K562 (cell line): ENCODE results near the gene MIEN1. TPM values are rescaled to one million over a fixed set of nuclear protein-coding genes. Genes with fewer than 3 reads are reported as not detected.

Source experiments
- ASH1L ChIP-seq: fragments of 450-650 bp; IDR thresholded peaks from 2 replicates; pipeline ENCODE4 v1.6.1; 2018; ENCODE audit warnings: borderline replicate concordance, mild to moderate bottlenecking, low read depth; ENCODE audit not compliant: partially characterized antibody
- DDX20 ChIP-seq: fragments of 450-650 bp; IDR thresholded peaks from 2 replicates; pipeline ENCODE4 v1.6.1; 2016; ENCODE audit warnings: missing genetic modification characterization, low read depth, mild to moderate bottlenecking, missing compliant biosample characterization, moderate library complexity
- FOXK2 ChIP-seq, 2 experiments: fragments of 450-650 bp; IDR thresholded peaks in 1 of 2; conservative IDR thresholded peaks in 1 of 2; 2 replicates each; pipeline ENCODE4 v1.6.1; 2016; ENCODE audit warnings: low read depth in 2 of 2, mild to moderate bottlenecking in 1 of 2
- KLF16 ChIP-seq: IDR thresholded peaks from 2 replicates; pipeline ENCODE4 v1.6.1; 2016; ENCODE audit warnings: antibody characterized with exemption
- MTA2 ChIP-seq: fragments of 450-650 bp; IDR thresholded peaks from 2 replicates; pipeline ENCODE4 v1.6.1; 2016; ENCODE audit warnings: low read depth
- NCOR1 ChIP-seq: fragments of 450-650 bp; IDR thresholded peaks from 2 replicates; pipeline ENCODE4 v1.6.1; 2016; ENCODE audit warnings: mild to moderate bottlenecking, moderate library complexity
- PCBP1 ChIP-seq: fragments of 200-400 bp; formaldehyde crosslinking; IDR thresholded peaks from 2 replicates; pipeline ENCODE4 v1.6.1; 2018; ENCODE audit warnings: mild to moderate bottlenecking, low read depth, low read length; ENCODE audit not compliant: poor library complexity, severe bottlenecking
- PCBP2 ChIP-seq: fragments of 200-400 bp; formaldehyde crosslinking; IDR thresholded peaks from 2 replicates; pipeline ENCODE4 v1.6.1; 2018; ENCODE audit warnings: low read length, low read depth, mild to moderate bottlenecking, moderate library complexity; ENCODE audit not compliant: poor library complexity, severe bottlenecking
- PKNOX1 ChIP-seq: fragments of 450-650 bp; IDR thresholded peaks from 2 replicates; pipeline ENCODE4 v1.6.1; 2016
- POLR2AphosphoS5 ChIP-seq: IDR thresholded peaks from 2 replicates; pipeline ENCODE4 v1.6.1; 2011; ENCODE audit warnings: mild to moderate bottlenecking, low read depth, low read length, moderate library complexity; ENCODE audit not compliant: control insufficient read depth, insufficient read depth
- PREB ChIP-seq: sonication (generic); formaldehyde crosslinking; IDR thresholded peaks from 2 replicates; pipeline ENCODE4 v1.8.1; 2023; ENCODE audit warnings: mild to moderate bottlenecking, missing genetic modification reagents
- PURB ChIP-seq: sonication (generic); formaldehyde crosslinking; IDR thresholded peaks from 2 replicates; pipeline ENCODE4 v1.9.0; 2021; ENCODE audit warnings: low read depth, mild to moderate bottlenecking, missing genetic modification reagents
- RBFOX2 ChIP-seq: fragments of 200-400 bp; formaldehyde crosslinking; IDR thresholded peaks from 2 replicates; pipeline ENCODE4 v1.6.1; 2017; ENCODE audit warnings: low read depth, mild to moderate bottlenecking, low read length, moderate library complexity
- ZBTB34 ChIP-seq: fragments of 250-450 bp; sonication (Bioruptor Pico); IDR thresholded peaks from 2 replicates; pipeline ENCODE4 v1.8.0; 2021; ENCODE audit warnings: mild to moderate bottlenecking, moderate library complexity
- ZNF354B ChIP-seq: fragments of 250-450 bp; sonication (Bioruptor Pico); IDR thresholded peaks from 2 replicates; pipeline ENCODE4 v1.4.0; 2020
- ZNF699 ChIP-seq: fragments of 250-450 bp; sonication (Bioruptor Pico); IDR thresholded peaks from 2 replicates; pipeline ENCODE4 v1.8.0; 2021; ENCODE audit warnings: mild to moderate bottlenecking, moderate library complexity; ENCODE audit not compliant: insufficient replicate concordance
- polyA plus RNA-seq, 8 experiments: library from polyadenylated mRNA; depleted of rRNA in 4 of 8; stranded (reverse) in 5 of 8; unstranded in 3 of 8; fragments of >200 nt; fragmentation: Nextera tagmentation in 2 of 8; fragmentation: Illumina TruSeq in 1 of 8; extraction: Ambion mirVana in 2 of 8; extraction: Trizol in 1 of 8; gene quantifications; 2 replicates each; pipeline versions ENCODE4 v1.2.1 to v1.2.3, GENCODE V29; 2011 to 2014; ENCODE audit warnings: inconsistent platforms in 1 of 8, missing spikeins in 1 of 8
- total RNA-seq, 7 experiments: library from RNA; depleted of rRNA in 6 of 7; stranded (reverse); fragments of >200 nt in 6 of 7; fragmentation: Illumina TruSeq in 2 of 7; extraction: Trizol in 2 of 7; gene quantifications; 2 replicates each; pipeline versions ENCODE4 v1.2.1 to v1.2.3, GENCODE V29; 2011 to 2021; ENCODE audit warnings: low replicate concordance in 1 of 7
- TF ChIP-seq, protein P1 (sequence below): fragments of 250-450 bp; sonication (Bioruptor Pico); IDR thresholded peaks from 2 replicates; pipeline ENCODE4 v1.4.0; 2020; ENCODE audit warnings: mild to moderate bottlenecking
- TF ChIP-seq, protein P2 (sequence below): sonication (generic); formaldehyde crosslinking; IDR thresholded peaks from 2 replicates; pipeline ENCODE4 v1.8.0; 2022; ENCODE audit warnings: mild to moderate bottlenecking, low read depth, missing genetic modification reagents
- TF ChIP-seq, protein P3 (sequence below): fragments of 250-450 bp; sonication (Bioruptor Pico); IDR thresholded peaks from 2 replicates; pipeline ENCODE4 v1.8.0; 2022; ENCODE audit warnings: moderate library complexity, mild to moderate bottlenecking, inconsistent platforms

MIEN1 gene
- total and polyA plus RNA-seq, 9 of the 15 experiments (the other 6 are each of a cell fraction or from before 2014, with no cell fraction given) = 61.3 to 142 (median 78.9) TPM

DNA sequence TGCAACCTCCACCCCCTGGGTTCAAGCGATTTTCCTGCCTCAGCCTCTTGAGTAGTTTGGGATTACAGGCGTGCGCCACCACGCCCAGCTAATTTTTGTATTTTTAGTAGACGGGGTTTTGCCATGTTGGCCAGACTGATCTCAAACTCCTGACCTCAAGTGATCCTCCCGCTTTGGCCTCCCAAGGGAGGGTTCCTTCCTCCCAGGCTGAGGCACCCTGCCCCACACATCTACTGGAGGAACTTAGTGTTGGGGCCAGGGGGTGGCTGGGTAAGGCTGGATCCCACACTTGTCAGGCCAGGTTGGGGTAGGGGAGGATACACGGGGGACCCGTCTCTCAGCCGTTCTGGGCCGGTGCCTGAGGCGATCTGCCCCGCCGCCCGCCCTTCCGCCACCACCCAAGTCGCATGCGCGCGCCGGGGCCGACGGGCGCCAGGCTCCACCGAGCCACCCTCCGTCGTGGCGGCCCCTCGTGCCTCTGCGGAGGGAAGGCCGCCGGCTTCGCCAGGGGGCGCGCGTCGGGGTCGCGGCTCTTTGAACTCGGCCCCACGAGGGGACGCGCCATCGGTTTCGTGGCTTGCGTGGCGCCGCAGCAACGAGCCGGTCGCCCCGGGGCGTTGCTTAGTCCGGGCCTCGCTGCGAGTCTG lies 23.3 kb upstream of the MIEN1 start (continued):
- TF ChIP-seq, protein P1, sequence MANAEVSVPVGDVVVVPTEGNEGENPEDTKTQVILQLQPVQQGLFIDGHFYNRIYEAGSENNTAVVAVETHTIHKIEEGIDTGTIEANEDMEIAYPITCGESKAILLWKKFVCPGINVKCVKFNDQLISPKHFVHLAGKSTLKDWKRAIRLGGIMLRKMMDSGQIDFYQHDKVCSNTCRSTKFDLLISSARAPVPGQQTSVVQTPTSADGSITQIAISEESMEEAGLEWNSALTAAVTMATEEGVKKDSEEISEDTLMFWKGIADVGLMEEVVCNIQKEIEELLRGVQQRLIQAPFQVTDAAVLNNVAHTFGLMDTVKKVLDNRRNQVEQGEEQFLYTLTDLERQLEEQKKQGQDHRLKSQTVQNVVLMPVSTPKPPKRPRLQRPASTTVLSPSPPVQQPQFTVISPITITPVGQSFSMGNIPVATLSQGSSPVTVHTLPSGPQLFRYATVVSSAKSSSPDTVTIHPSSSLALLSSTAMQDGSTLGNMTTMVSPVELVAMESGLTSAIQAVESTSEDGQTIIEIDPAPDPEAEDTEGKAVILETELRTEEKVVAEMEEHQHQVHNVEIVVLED (CRISPR knock-in tag) = no peak
- TF ChIP-seq ZNF354B (CRISPR knock-in tag) = no peak
- TF ChIP-seq, protein P2, sequence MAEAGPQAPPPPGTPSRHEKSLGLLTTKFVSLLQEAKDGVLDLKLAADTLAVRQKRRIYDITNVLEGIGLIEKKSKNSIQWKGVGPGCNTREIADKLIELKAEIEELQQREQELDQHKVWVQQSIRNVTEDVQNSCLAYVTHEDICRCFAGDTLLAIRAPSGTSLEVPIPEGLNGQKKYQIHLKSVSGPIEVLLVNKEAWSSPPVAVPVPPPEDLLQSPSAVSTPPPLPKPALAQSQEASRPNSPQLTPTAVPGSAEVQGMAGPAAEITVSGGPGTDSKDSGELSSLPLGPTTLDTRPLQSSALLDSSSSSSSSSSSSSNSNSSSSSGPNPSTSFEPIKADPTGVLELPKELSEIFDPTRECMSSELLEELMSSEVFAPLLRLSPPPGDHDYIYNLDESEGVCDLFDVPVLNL (CRISPR knock-in tag) = no peak
- TF ChIP-seq KLF16 = no peak
- no peak for TF ChIP-seq PKNOX1
- TF ChIP-seq FOXK2 (conservative IDR thresholded peaks at IDR 0.05 in 1 of 2, IDR thresholded peaks at IDR 0.05 in 1 of 2; ENCODE audit: low read depth in 2 of 2) = no peak
- no peak for TF ChIP-seq POLR2AphosphoS5
- TF ChIP-seq PURB (CRISPR knock-in tag) = no peak
- TF ChIP-seq RBFOX2 = no peak
- TF ChIP-seq NCOR1 = no peak
- TF ChIP-seq PCBP1 = peak; percentile 42
- no peak for TF ChIP-seq DDX20 (tag)
- TF ChIP-seq PREB (CRISPR knock-in tag) = no peak
- no peak for TF ChIP-seq ZBTB34 (CRISPR knock-in tag)
- no peak for TF ChIP-seq ZNF699 (CRISPR knock-in tag)
- TF ChIP-seq MTA2 = no peak
- TF ChIP-seq PCBP2 = no peak
- TF ChIP-seq, protein P3, sequence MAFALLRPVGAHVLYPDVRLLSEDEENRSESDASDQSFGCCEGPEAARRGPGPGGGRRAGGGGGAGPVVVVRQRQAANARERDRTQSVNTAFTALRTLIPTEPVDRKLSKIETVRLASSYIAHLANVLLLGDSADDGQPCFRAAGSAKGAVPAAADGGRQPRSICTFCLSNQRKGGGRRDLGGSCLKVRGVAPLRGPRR = no peak
- TF ChIP-seq ASH1L = no peak
